Right renal pelvis (tissue), 4 donors: ENCODE results near the gene DST. TPM values are rescaled to one million over a fixed set of nuclear protein-coding genes. Genes with fewer than 3 reads are reported as not detected.

Experiments used
- DNase-seq, 4 donors: peaks; one replicate each; pipeline ENCODE4 v3.0.0-alpha.2; 2013; ENCODE audit warnings: low read depth in 4 of 4, low spot score in 3 of 4, missing footprints in 1 of 4
- polyA plus RNA-seq, 4 donors: library from polyadenylated mRNA; unstranded; fragments of 120-200 nt; gene quantifications; one replicate each; pipeline ENCODE4 v1.2.1, GENCODE V29; 2013; ENCODE audit not compliant: insufficient read length in 4 of 4

DST gene
- polyA plus RNA-seq, 4 donors: 177 to 210 (median 192) TPM

DNA sequence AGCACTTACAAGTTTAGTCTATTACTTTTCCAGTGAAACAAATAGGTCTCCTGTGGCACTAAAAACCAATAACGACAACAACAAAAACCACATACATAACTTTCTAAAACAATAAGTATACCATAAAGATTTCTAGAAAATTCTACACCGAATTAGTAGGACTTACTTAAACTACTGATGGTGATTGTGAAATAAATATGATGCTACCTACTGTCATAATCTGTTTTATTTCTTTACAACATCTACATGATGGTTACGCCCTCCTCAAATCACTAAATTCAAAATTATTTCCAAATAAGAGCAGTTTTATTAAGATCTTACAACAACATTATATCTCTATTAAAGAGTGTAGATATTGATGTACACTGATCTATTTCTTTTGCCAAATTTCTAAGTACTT is 147.0 kb downstream of the DST start:
- no peak for DNase-seq

DNA sequence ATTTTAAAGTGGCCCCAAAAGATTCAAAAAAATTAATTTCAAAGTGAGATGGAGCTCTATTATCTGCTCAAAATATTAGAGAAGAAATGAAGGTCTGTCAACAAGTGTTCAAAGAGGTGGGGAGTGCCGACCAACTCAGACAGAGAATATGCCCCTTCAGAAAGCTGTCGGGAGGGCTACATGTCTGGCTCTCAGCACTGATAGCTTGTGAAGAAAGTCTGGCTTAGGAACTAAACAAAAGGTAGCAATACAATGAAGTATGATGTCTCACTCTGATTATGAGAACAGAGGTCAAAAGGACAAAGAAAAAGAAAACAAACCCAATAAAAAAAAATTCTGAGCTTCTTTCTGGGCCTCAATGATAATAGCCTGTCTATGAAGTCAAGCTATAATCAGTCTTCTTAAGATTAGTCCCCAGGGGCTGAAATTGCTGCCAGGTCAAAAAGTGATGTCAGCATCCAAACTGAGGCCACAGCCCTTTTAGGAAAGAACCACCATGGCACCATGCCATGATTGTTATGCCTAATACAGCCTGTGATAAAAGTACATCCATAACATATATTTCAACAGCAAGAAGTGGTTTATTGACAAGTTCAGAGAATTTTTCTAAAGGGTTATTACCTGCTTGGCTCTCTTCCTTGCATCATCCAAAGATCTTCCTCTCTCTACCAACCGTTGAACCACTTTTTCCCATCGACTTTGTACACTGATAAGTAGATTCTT is 150.9 kb downstream of the DST start:
- no peak for DNase-seq

DNA sequence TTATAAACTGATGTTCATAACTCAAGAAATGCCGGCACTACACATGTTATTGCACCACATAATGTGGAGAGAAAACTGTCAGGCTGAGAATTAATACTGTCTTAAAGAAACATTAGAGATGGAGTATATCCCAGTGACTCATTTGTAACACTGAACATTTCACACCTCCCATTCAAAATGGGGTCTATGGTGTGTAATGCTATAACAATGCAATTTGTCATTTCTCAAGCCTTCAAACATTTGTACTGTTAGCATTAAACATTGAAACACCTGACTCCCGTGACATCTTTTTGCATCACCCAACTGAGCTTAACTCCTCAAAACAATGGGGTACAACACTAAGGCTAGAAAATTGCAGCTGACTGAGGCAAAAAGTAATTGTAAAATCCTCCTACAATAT is 151.7 kb downstream of the DST start:
- DNase-seq: no peak

DNA sequence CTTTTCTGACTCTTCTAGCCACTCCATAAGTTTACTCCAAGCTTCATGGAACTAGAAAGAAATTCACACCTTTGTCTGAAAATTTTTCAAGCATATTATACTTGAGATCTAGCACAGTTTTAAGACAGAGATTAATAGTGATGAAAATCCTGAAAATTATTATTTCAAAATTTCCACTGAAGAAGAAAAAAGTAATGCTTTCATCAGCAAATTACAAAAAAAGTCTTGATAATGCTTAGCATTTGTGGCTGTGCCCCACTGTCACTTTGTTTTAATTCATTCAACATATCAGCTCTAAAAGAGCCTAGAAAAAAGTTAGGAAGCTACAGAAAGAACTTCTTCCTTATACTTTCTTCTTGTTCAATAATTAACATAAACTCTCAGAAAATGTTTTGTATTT is 153.1 kb downstream of the DST start:
- DNase-seq: no peak

DNA sequence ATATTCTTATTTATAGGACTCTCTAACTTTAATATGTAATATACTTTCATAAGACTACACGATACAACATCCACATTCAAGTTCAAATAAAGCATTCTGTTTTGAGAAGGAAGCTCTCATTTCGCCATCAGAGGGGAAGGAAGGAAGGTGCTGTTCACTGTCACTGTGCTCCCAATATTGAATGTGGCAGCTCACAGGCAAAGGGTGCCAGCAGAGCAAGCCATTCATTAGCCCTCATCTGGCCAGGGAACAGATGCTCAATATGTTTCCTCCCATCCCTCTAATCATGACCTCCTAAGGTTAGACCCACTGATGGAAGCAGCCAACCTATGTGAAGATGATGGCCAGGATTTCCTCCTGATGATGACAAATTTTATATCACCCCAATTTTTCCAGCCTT is 154.4 kb downstream of the DST start:
- DNase-seq: no peak

GRCh38 chr6:56486681-56487080 is 156.0 kb downstream of the DST start:
- DNase-seq: no peak

DNA sequence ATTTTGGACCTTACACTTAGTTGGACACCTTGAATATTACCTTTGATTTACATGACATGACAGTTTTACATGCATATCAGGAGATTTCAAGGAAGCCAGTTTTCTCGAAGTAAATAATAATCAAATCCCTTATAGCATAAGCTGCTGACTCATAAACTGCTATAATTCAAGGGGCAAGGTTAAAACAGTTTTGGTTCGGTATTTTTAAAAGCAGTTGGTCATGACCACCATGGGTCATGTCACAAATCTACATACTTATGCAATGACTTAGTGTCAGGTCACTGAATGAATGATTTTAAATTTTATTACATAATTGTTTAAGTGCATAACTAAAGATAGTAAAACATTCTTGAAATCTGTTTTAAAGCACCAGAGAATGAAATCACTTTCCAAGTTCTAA is 158.0 kb downstream of the DST start:
- DNase-seq: no peak

- no peak for DNase-seq
Observed at GRCh38 chr6:56483929-56484328, 158.8 kb downstream of the DST start.

DNA sequence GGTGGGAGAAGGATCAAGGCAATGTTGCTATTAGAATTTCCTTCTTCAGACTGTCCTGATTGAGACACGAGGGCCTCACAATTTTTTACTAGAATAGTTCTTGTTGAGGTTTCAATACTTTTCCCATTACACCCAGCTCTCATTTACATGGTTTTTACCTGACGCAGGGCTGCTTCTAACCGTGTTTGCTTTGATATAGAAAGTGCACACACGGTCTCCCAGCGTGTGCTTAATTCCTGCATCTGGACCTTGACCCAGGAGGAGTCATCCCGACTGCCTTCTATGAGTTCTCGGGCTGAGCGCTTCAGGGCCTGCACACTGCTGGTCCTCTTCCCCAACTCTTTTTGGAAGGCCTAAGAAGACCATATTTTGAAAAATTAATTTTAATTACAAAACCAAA is 160.2 kb downstream of the DST start:
- no peak for DNase-seq

- DNase-seq: no peak
Observed at GRCh38 chr6:56481957-56482356, 160.7 kb downstream of the DST start.

GRCh38 chr6:56480654-56481337 is 161.9 kb downstream of the DST start:
- no peak for DNase-seq

DNA sequence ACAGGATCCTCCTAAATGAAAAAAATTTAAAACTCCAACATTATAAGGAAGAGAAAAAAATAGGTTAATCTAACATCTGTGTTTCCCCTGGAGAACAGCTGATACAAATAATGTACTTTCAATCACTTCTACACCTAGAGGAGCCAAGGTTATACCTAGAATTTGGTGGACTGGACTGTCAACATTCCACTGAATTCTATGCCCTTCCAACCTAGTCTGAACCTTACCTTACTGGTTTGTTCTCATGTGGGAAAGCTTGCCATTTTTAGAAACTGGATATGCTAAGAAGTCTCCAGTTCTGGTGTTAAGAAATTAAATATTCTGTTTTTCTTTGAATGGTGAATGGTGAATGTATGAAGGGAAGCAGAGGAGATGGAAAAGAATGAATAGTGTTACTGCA is 162.4 kb downstream of the DST start:
- DNase-seq: no peak

- DNase-seq: no peak
Observed at GRCh38 chr6:56479381-56479780, 163.3 kb downstream of the DST start.

GRCh38 chr6:56478202-56478601 is 164.5 kb downstream of the DST start:
- DNase-seq: no peak

DNA sequence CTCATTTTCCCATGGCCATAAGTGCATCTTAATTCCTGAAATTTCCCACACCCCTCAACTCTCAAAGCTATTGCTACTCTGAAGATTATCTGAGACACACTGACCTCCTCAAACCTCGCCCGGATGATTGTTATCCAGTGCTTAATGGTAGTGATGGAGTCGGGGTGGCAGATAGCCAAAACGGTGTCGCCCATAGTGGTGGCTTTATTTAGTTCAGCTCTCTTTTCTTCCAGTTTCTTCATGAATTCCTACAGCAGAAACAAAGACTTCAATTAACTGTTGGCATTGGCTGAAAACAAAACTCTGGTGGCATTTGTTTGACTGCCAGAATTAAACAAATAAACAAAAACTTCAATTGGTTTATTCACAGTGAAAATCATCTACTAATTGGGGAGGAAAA is 165.4 kb downstream of the DST start:
- DNase-seq: no peak

- no peak for DNase-seq
Observed at GRCh38 chr6:56475736-56476457, 166.8 kb downstream of the DST start.

GRCh38 chr6:56474532-56474931 is 168.2 kb downstream of the DST start:
- DNase-seq: no peak

DNA sequence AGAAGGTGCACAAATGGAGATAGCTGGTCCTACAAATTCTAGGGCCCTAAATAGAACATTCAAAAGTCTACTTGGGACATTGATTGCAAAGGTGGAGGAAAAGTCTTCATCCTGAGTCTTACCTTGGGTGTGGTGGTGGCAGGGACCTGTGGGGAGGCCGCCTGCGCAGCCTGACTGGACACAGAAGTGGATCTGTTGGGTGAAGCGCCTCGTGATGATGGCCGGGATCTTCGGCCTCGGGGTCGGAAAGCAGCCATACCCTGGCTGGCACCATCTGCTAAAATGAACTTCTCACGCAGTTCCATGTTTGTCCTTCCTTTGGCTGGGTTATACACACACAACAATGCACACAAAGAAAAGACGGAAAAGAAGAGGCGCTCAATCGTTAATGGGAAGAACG is 179.2 kb downstream of the DST start:
- DNase-seq: no peak

DNA sequence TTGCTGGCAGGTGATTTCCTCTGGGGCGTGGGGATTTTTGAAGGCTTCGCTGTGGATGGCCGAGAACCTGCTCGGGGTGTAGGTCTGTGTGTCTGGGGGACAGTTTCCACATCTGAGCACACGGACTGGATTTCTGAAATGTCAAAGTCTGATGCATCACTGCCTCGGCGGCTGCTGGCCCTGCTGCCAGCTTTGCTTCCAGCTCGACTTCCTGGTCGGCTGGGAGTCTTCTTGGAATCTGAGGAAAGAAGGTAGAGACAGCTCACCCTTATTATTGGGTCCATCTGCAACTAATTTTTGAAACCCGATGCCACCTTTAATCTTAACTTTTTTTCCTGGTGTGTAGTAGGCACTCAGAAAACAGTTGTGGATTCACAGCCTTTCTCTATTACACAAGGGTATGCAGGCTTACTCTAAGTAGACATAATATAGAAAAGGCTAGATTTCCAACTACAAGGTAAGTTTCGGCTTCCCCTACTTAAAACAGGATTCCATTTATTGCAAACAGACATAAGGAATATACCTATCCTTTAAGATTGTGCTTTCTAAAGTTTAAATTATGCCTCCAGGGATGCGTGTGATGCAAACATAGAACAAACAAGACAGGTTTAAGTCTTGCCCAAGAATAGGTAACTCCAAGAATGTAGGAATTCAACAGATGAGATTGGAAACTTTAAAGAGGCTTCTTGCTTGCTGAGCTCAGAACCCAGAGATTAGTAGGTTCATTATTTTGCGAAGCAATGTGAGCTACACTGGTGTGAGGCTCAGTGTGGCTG is 183.5 kb downstream of the DST start:
- no peak for DNase-seq

DNA sequence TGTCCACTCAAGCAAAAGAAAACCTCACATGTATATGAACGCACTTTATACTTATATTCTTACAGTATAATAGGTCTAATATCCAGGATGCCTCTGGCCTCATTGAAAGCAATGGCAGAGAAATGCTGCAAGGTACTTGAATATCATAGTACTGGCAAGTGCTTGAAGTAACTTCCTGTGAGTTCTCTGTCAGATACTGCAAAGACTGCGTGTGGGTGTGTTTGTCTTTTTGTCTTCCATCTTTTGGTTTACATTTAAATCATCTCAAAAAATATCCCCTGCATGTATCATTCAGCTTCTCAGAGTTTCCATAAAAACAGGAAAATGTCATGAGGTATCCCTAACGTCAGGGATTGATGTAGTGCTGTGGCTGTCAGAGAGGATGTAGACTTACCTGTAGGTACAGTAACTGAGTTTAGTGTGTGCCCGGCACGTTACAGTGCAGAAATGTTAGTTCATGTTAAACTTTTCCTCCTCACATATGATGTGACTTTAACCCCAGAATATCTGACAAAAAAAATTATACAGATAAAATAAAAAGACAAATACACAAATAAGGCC is 184.3 kb downstream of the DST start:
- no peak for DNase-seq

DNA sequence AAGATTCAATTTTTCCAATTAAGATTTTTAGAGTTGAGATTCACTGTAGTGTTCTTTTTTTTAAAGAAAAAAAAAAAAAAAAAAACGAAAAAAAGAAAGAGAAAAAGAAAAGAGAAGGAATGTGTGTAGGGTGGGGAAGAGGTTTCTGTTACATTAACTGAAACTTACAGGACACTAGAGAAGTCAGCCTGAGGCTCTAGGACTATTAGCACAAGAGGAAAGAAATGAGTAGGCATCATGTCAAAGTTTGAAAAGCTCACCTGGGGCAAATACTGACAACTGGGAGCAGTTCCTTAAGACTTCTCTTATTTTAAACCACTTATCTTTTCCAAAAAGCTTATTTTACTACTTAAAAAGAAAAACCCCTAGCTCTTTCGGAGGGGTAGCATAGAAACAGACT is 185.9 kb downstream of the DST start:
- DNase-seq: no peak
